Kidney (tissue), 14 donors: ENCODE data around the gene WDR31. TPM values are rescaled to one million over a fixed set of nuclear protein-coding genes. Genes with fewer than 3 reads are reported as not detected.

Experiments used
- DNase-seq, 5 donors: peaks; one replicate each; pipeline ENCODE4 v3.0.0-alpha.2; 2013 to 2020
- FAIRE-seq: peaks from 2 replicates; lab custom pipeline; 2012; peaks lifted over from hg19 to GRCh38; lab: Jason Lieb, UNC
- H3K27ac ChIP-seq, 2 donors: one replicate each; pipeline ENCODE4 v1.7.0; 2013; ENCODE audit warnings: low read depth in 2 of 2, low read length in 2 of 2, inconsistent platforms in 1 of 2
- H3K27me3 ChIP-seq: one replicate; pipeline ENCODE4 v1.7.1; 2013; ENCODE audit warnings: low read length, inconsistent platforms; ENCODE audit not compliant: control insufficient read depth, insufficient read depth
- H3K36me3 ChIP-seq, 3 donors: one replicate each; pipeline versions ENCODE4 v1.7.0 to v1.7.1; 2013; ENCODE audit warnings: low read length in 3 of 3, control low read depth in 1 of 3, inconsistent platforms in 1 of 3; ENCODE audit not compliant: insufficient read depth in 3 of 3, control insufficient read depth in 2 of 3
- H3K4me1 ChIP-seq, 3 donors: one replicate each; pipeline versions ENCODE4 v1.7.0 to v1.7.1; 2013; ENCODE audit warnings: low read length in 3 of 3, inconsistent platforms in 1 of 3, low read depth in 1 of 3; ENCODE audit not compliant: control insufficient read depth in 2 of 3, insufficient read depth in 2 of 3
- H3K4me3 ChIP-seq, 3 donors: one replicate each; pipeline versions ENCODE4 v1.7.0 to v1.8.1; 2013; ENCODE audit warnings: low read length in 3 of 3, control low read depth in 1 of 3, inconsistent platforms in 1 of 3
- H3K9ac ChIP-seq, 3 donors: one replicate each; pipeline versions ENCODE4 v1.7.0 to v1.7.1; 2013; ENCODE audit warnings: low read length in 3 of 3, control low read depth in 1 of 3, inconsistent platforms in 1 of 3
- H3K9me3 ChIP-seq, 3 donors: one replicate each; pipeline versions ENCODE4 v1.7.0 to v1.7.1; 2013; ENCODE audit warnings: low read length in 3 of 3, control low read depth in 1 of 3, inconsistent platforms in 1 of 3; ENCODE audit not compliant: control insufficient read depth in 2 of 3, insufficient read depth in 1 of 3
- CTCF ChIP-seq: IDR thresholded peaks from 3 replicates; pipeline ENCODE4 v1.5.1; 2012; ENCODE audit warnings: mild to moderate bottlenecking, moderate library complexity, borderline replicate concordance; ENCODE audit not compliant: insufficient read depth; ENCODE audit errors: extremely low read depth
- intact Hi-C: fragments of 100-400 bp; cut with DNase I; formaldehyde crosslinking; loops from one replicate; pipeline ENCODE4 v1.11.1; 2022
- polyA plus RNA-seq: library from polyadenylated mRNA; stranded (reverse); fragments of 350-450 nt; fragmentation: Illumina TruSeq; extraction: RNeasy Lipid Tissue Mini Kit (QIAGEN cat#74804); gene quantifications from one replicate; pipeline ENCODE4 v1.2.3, GENCODE V29; 2014; ENCODE audit warnings: low read depth, low replicate concordance; ENCODE audit not compliant: insufficient read depth
- total RNA-seq: library from RNA; stranded (reverse); fragmentation: NEBNext Ultra II Directional; extraction: Animal tissue kit (Norgen Biotek cat#: 25700); gene quantifications from one replicate; pipeline ENCODE4 v1.2.1, GENCODE V29; 2021
- donor health status: control.
- donor health status: control.
- donor health status: control.
- donor health status: control.
- donor health status: control.
- donor health status: DM: yes; HTN: yes; CAD: no.
- donor health status: Normal renal cell carcinoma (clear cell type).

WDR31 gene
- total and polyA plus RNA-seq, 2 donors from 2014 or later: 3.1 to 8.7 TPM

DNA sequence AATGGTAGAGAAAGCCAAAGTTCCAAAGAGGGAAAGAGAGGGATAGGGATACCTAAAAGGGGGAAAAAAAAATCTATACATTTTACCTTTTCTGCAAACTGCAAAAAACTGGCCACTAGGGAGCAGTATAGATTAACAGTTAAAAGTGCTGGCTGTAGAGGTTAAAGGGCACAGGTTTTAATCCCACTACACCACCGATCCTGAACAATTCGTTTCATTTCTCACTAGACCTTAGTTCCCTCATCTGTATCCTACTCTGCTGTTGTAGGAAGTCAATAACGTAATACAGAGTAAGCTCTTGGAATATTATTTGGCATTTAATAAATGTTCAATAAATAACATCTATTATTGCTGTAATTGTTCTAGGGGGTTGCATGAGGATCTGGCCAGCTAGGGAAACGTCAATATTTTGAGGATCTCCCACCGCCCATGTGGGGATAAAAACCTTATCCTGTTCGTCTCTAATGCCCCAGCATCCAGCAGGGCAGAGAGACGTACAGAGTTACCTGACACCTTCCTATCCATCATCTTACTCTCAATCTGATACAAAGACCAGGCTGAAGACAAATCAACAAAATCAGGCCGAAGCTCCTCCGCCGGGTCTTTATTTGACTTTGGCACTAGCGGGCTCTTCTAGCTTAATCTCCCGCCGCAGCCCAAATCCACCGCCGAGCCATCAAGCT lies 65.5 kb downstream of the WDR31 start:
- peaks cover 0 to 3% (median 2%) of the 10 kb centered on the region in 3 donors for H3K4me1 ChIP-seq
- DNase-seq: peak in 3 of 5 donors; percentile 32 to 87 (median 85)
- no peak for FAIRE-seq
- peak overlapping the region; percentile 58 to 94 (median 72) for H3K9ac ChIP-seq
- H3K27ac ChIP-seq: peak overlapping the region; percentile 82 to 84
- no peaks in the 10 kb centered on the region for H3K9me3 ChIP-seq
- intact Hi-C loops: no loop called here
- TF ChIP-seq CTCF: peak; percentile 64
- H3K27me3 ChIP-seq: no peaks in the 10 kb centered on the region
- peaks cover 6 to 34% (median 22%) of the 10 kb centered on the region in 3 donors for H3K36me3 ChIP-seq
- peak overlapping the region; percentile 70 to 89 (median 88) for H3K4me3 ChIP-seq

DNA sequence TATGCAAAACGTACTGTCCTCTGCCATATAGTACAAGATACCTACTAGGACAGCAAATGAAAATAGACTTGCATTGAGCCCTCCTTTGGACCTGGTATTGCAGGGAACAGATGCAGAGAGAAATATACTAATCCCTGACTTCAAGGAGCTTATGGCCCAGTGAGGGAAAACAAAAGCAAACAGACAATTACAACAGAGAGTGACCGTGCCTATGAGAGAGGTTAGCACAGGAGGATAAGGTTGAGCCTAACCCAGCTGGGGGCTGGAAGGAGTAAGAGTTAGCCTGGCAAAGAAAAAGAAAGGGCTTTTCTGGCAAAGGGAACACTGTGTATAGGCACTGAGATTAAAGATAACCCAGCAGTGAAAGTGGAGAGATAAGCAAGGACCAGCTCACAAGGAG lies 70.2 kb downstream of the WDR31 start:
- intact Hi-C loops: no loop called here
- H3K9ac ChIP-seq: no peak overlapping the region
- no peak for TF ChIP-seq CTCF
- no peaks in the 10 kb centered on the region for H3K27me3 ChIP-seq
- FAIRE-seq (no peak), DNase-seq (no peak)
- H3K27ac ChIP-seq: no peak overlapping the region
- peaks cover 0 to 3% (median 2%) of the 10 kb centered on the region in 3 donors for H3K4me1 ChIP-seq
- no peak overlapping the region for H3K4me3 ChIP-seq
- no peaks in the 10 kb centered on the region for H3K9me3 ChIP-seq
- peaks cover 8 to 27% (median 27%) of the 10 kb centered on the region in 3 donors for H3K36me3 ChIP-seq

DNA sequence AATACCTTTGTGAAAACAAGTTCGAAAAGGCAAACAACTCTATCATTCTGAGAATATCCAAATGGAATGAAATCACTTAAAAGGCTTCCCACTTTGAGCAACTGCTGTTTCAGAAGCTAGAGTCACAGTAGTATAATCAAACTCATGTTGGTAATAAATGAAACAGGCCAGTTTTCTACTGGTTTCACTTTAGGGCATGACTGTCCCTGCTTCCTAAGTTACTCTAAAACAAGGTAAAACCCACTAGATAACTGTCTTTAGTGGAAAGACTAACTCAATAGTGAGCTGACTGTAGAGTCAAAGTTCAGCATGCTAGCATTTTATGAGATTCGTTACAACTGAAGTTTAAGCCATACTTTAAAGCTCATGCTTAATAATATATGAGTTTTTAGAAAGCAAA lies 70.7 kb downstream of the WDR31 start:
- Histone ChIP-seq H3K36me3 (peaks cover 8 to 27% (median 27%) of the 10 kb centered on the region in 3 donors), H3K4me3 (no peak overlapping the region), H3K27ac (no peak overlapping the region), H3K4me1 (peaks cover 0 to 3% (median 2%) of the 10 kb centered on the region in 3 donors), H3K9ac (no peak overlapping the region), H3K27me3 (no peaks in the 10 kb centered on the region), H3K9me3 (no peaks in the 10 kb centered on the region)
- intact Hi-C loops: no loop called here
- DNase-seq (no peak), FAIRE-seq (no peak)
- no peak for TF ChIP-seq CTCF
